Coronary artery (tissue), 2 donors: ENCODE measurements around the gene MACROH2A1.

ENCODE experiments used
- DNase-seq: peaks from one replicate; pipeline ENCODE4 v3.0.0-alpha.2; 2017; ENCODE audit warnings: low spot score
- H3K27ac ChIP-seq, 2 donors: fragments of 200-600 bp; sonication (generic); one replicate each; pipeline ENCODE4 v1.5.1; 2016 to 2019
- H3K4me3 ChIP-seq: fragments of 200-600 bp; sonication (generic); 2 replicates; pipeline ENCODE4 v1.5.1; 2016; ENCODE audit warnings: mild to moderate bottlenecking, moderate library complexity
- CTCF ChIP-seq: fragments of 200-600 bp; sonication (generic); IDR thresholded peaks from one replicate; pipeline ENCODE4 v1.5.1; 2019; ENCODE audit warnings: antibody characterized with exemption

The MACROH2A1 gene

GRCh38 chr5:135324897-135325650 is 74.0 kb downstream of the MACROH2A1 start:
- no peak for TF ChIP-seq CTCF
- no peak overlapping the region for H3K4me3 ChIP-seq
- no peak for DNase-seq
- H3K27ac ChIP-seq = no peak overlapping the region

GRCh38 chr5:135324160-135324559 is 74.9 kb downstream of the MACROH2A1 start:
- Histone ChIP-seq H3K4me3 (no peak overlapping the region), H3K27ac (no peak overlapping the region)
- no peak for TF ChIP-seq CTCF
- no peak for DNase-seq

- no peak overlapping the region for H3K27ac ChIP-seq
- no peak for TF ChIP-seq CTCF
- no peak overlapping the region for H3K4me3 ChIP-seq
- no peak for DNase-seq
These were observed 75.3 kb downstream of the MACROH2A1 start for GRCh38 chr5:135323701-135324132.

DNA sequence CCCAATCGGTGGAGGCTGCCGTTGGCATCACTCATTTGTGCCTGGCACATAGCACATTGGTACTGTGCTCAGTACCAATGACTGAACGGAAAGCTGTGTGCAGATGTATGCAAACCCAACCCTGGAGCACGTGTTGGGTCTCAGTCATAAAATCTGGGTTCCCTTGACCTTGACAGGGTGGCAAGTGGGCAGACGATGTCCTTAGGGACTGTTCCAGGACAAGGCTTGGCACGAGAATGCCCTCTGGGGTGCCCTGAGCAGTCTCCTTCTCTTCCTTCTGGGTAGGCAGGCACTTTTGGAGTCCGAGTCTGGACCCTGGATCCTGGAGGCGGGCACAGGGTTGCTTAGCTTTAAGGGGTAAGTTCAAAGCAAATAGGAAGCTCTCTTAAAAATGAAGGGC is 75.8 kb downstream of the MACROH2A1 start:
- Histone ChIP-seq H3K4me3 (no peak overlapping the region), H3K27ac (no peak overlapping the region)
- no peak for DNase-seq
- TF ChIP-seq CTCF = no peak

DNA sequence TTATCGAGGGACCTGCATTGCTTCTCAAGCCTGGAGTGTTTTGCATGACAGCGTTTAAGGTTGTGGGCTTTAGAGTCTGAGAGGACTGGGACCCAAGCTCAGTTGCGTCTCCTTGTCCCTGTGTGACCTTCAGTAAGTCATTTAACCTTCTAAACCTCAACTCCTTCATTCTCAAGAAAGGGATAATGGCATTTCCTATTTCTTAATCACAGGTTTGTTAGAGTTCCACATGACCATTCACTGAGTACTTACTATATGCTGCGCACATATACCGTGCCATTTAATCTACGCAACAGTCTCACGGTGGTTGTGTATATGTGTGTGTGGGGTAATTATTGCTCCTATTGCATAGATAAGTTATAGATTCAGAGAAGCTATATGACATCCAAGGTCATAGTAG is 76.3 kb downstream of the MACROH2A1 start:
- Histone ChIP-seq H3K27ac (no peak overlapping the region), H3K4me3 (no peak overlapping the region)
- no peak for TF ChIP-seq CTCF
- DNase-seq = no peak

GRCh38 chr5:135322271-135322670 is 76.8 kb downstream of the MACROH2A1 start:
- no peak overlapping the region for H3K4me3 ChIP-seq
- no peak for TF ChIP-seq CTCF
- no peak overlapping the region for H3K27ac ChIP-seq
- DNase-seq = no peak
